ENCODE measurements around the gene SERGEF. TPM values are rescaled to one million over a fixed set of nuclear protein-coding genes. Genes with fewer than 3 reads are reported as not detected.

Gene SERGEF
- total RNA-seq, 4 donors from 2014 or later, result 32.0 to 50.2 (median 37.6) TPM

- Histone ChIP-seq H3K4me1 (peaks cover under 1 to 9% (median 1%) of the 10 kb centered on the region in 4 donors), H3K27ac (replicated peaks in 1 of 4) (no peak overlapping the region), H3K4me3 (no peak overlapping the region), H3K36me3 (no peaks in the 10 kb centered on the region), H3K27me3 (no peaks in the 10 kb centered on the region), H3K9me3 (no peaks in the 10 kb centered on the region)
- TF ChIP-seq POLR2AphosphoS5 (IDR thresholded peaks at IDR 0.05), result no peak
- no peak for TF ChIP-seq EP300 (IDR thresholded peaks at IDR 0.05)
- TF ChIP-seq CTCF (IDR thresholded peaks at IDR 0.05), result no peak
- no peak for TF ChIP-seq POLR2A (IDR thresholded peaks at IDR 0.05; ENCODE audit: low read depth)
- DNase-seq (ENCODE audit: extremely low spot score), result no peak
- intact Hi-C loops (cut with DNase I), result no loop called here
- WGBS, result 98% methylated on average over 4 of the region's 4 CpGs
Measured at GRCh38 chr11:17805043-17805442, 207.8 kb downstream of the SERGEF start.

GRCh38 chr11:17803754-17804334, 209.0 kb downstream of the SERGEF start:
- intact Hi-C loops (cut with DNase I), result no loop called here
- no peak for DNase-seq (ENCODE audit: extremely low spot score)
- no peak for TF ChIP-seq POLR2AphosphoS5 (IDR thresholded peaks at IDR 0.05)
- TF ChIP-seq POLR2A (IDR thresholded peaks at IDR 0.05; ENCODE audit: low read depth), result no peak
- no peak for TF ChIP-seq CTCF (IDR thresholded peaks at IDR 0.05)
- TF ChIP-seq EP300 (IDR thresholded peaks at IDR 0.05), result no peak
- no peaks in the 10 kb centered on the region for H3K9me3 ChIP-seq
- no peak overlapping the region for H3K27ac ChIP-seq (replicated peaks in 1 of 4)
- no peaks in the 10 kb centered on the region for H3K27me3 ChIP-seq
- H3K4me1 ChIP-seq, result peaks cover 2 to 13% (median 4%) of the 10 kb centered on the region in 4 donors
- no peaks in the 10 kb centered on the region for H3K36me3 ChIP-seq
- WGBS, result 90% methylated on average over 7 of the region's 7 CpGs
- no peak overlapping the region for H3K4me3 ChIP-seq

- intact Hi-C loops (cut with DNase I), result no loop called here
- DNase-seq (ENCODE audit: extremely low spot score), result no peak
- H3K4me3 ChIP-seq, result no peak overlapping the region
- TF ChIP-seq POLR2A (IDR thresholded peaks at IDR 0.05; ENCODE audit: low read depth) (no peak), EP300 (IDR thresholded peaks at IDR 0.05) (no peak)
- peaks cover 6 to 26% (median 15%) of the 10 kb centered on the region in 4 donors for H3K4me1 ChIP-seq
- no peaks in the 10 kb centered on the region for H3K27me3 ChIP-seq
- WGBS, result 98% methylated on average over 4 of the region's 4 CpGs
- H3K27ac ChIP-seq (replicated peaks in 1 of 4), result no peak overlapping the region
- H3K36me3 ChIP-seq, result no peaks in the 10 kb centered on the region
- H3K9me3 ChIP-seq, result no peaks in the 10 kb centered on the region
Measured at GRCh38 chr11:17802491-17802890, 210.4 kb downstream of the SERGEF start.

GRCh38 chr11:17801166-17801565, 211.7 kb downstream of the SERGEF start:
- Histone ChIP-seq H3K27ac (replicated peaks in 1 of 4) (no peak overlapping the region), H3K4me1 (peaks cover 6 to 28% (median 15%) of the 10 kb centered on the region in 4 donors), H3K4me3 (no peak overlapping the region), H3K27me3 (no peaks in the 10 kb centered on the region), H3K36me3 (no peaks in the 10 kb centered on the region), H3K9me3 (no peaks in the 10 kb centered on the region)
- no peak for TF ChIP-seq CTCF (IDR thresholded peaks at IDR 0.05)
- no peak for TF ChIP-seq POLR2AphosphoS5 (IDR thresholded peaks at IDR 0.05)
- no peak for TF ChIP-seq EP300 (IDR thresholded peaks at IDR 0.05)
- TF ChIP-seq POLR2A (IDR thresholded peaks at IDR 0.05; ENCODE audit: low read depth), result no peak
- intact Hi-C loops (cut with DNase I), result no loop called here
- 94% methylated on average over 4 of the region's 4 CpGs for WGBS
- DNase-seq (ENCODE audit: extremely low spot score), result no peak

- no peaks in the 10 kb centered on the region for H3K36me3 ChIP-seq
- intact Hi-C loops (cut with DNase I), result no loop called here
- H3K4me1 ChIP-seq, result peaks cover 6 to 28% (median 15%) of the 10 kb centered on the region in 4 donors
- TF ChIP-seq POLR2A (IDR thresholded peaks at IDR 0.05; ENCODE audit: low read depth), result no peak
- H3K9me3 ChIP-seq, result no peaks in the 10 kb centered on the region
- no peaks in the 10 kb centered on the region for H3K27me3 ChIP-seq
- no peak overlapping the region for H3K4me3 ChIP-seq
- peak overlapping the region in 1 of 4 donors; percentile 44 for H3K27ac ChIP-seq (replicated peaks in 1 of 4)
- DNase-seq (ENCODE audit: extremely low spot score), result no peak
- WGBS, result 95% methylated on average over 3 of the region's 5 CpGs
Measured at GRCh38 chr11:17799147-17799546, 213.7 kb downstream of the SERGEF start.

- Histone ChIP-seq H3K36me3 (no peaks in the 10 kb centered on the region), H3K4me1 (peaks cover 6 to 28% (median 15%) of the 10 kb centered on the region in 4 donors), H3K9me3 (no peaks in the 10 kb centered on the region), H3K27ac (replicated peaks in 1 of 4) (peak overlapping the region in 1 of 4 donors; percentile 44), H3K27me3 (no peaks in the 10 kb centered on the region), H3K4me3 (no peak overlapping the region)
- no peak for TF ChIP-seq CTCF (IDR thresholded peaks at IDR 0.05)
- TF ChIP-seq EP300 (IDR thresholded peaks at IDR 0.05), result no peak
- no peak for TF ChIP-seq POLR2AphosphoS5 (IDR thresholded peaks at IDR 0.05)
- no peak for TF ChIP-seq POLR2A (IDR thresholded peaks at IDR 0.05; ENCODE audit: low read depth)
- intact Hi-C loops (cut with DNase I), result no loop called here
- 90% methylated on average over 3 of the region's 3 CpGs for WGBS
- DNase-seq (ENCODE audit: extremely low spot score), result no peak
Measured at GRCh38 chr11:17798716-17799115, 214.1 kb downstream of the SERGEF start.

All from esophagus muscularis mucosa (tissue), 4 donors.